HepG2 (cell line): ENCODE data around the gene G6PC3. TPM values are rescaled to one million over a fixed set of nuclear protein-coding genes. Genes with fewer than 3 reads are reported as not detected.

Experiments used
- ATAC-seq: fragments of 200-7000 bp; cut with Tn5 transposase; 3 replicates; pipeline ENCODE4 v1.9.1; 2020; ENCODE audit warnings: mild to moderate bottlenecking, moderate library complexity
- BruUV-seq: library from RNA; stranded (reverse); fragments of 400-500 nt; replicated peaks from 2 replicates; lab custom pipeline; 2021; lab: Mats Ljungman, UMichigan
- CTCF ChIA-PET: fragments of 300-600 bp; formaldehyde crosslinking; extraction: SDS; loops from one replicate; lab custom pipeline; 2021; ENCODE audit warnings: low total read pairs, inconsistent platforms, low intra/inter-chr PET ratio; lab: Yijun Ruan, JAX
- POLR2A ChIA-PET: fragments of 350-600 bp; sonication (Branson Sonifier 250); formaldehyde crosslinking; loops from one replicate; lab custom pipeline; 2020; ENCODE audit warnings: antibody characterized with exemption, inconsistent platforms; lab: Yijun Ruan, JAX
- DNase-seq: peaks from one replicate; pipeline ENCODE4 v3.0.0-alpha.2; 2015; ENCODE audit warnings: low spot score
- FAIRE-seq: peaks from 3 replicates; lab custom pipeline; 2011; peaks lifted over from hg19 to GRCh38; lab: Jason Lieb, UNC
- H2AFZ ChIP-seq: one replicate; pipeline ENCODE4 v1.6.1; 2011; ENCODE audit warnings: low read length, inconsistent platforms
- H3K27ac ChIP-seq: fragments of 300-600 bp; 3 replicates; pipeline ENCODE4 v1.8.0; 2011; ENCODE audit warnings: mixed run types, mild to moderate bottlenecking, mixed read lengths, low read length, inconsistent platforms; ENCODE audit not compliant: insufficient read depth; ENCODE audit errors: extremely low read length
- H3K27me3 ChIP-seq, 2 experiments: fragments of 200-600 bp in 1 of 2; 2 replicates in 1 of 2; 3 replicates in 1 of 2; pipeline versions ENCODE4 v1.6.0 to v1.8.0; 2011; ENCODE audit warnings: low read length in 2 of 2, mild to moderate bottlenecking in 2 of 2, moderate library complexity in 2 of 2, inconsistent platforms in 1 of 2; ENCODE audit not compliant: insufficient read depth in 2 of 2, control insufficient read depth in 1 of 2
- H3K36me3 ChIP-seq, 2 experiments: fragments of 200-600 bp in 1 of 2; replicated peaks in 1 of 2; 2 replicates in 1 of 2; 3 replicates in 1 of 2; pipeline versions ENCODE4 v1.5.1 to v1.8.0; 2011; ENCODE audit warnings: low read length in 2 of 2, inconsistent platforms in 1 of 2; ENCODE audit not compliant: insufficient read depth in 2 of 2, control insufficient read depth in 1 of 2
- H3K4me1 ChIP-seq: 2 replicates; pipeline ENCODE4 v1.5.1; 2012; ENCODE audit warnings: low read length, inconsistent platforms; ENCODE audit not compliant: insufficient read depth
- H3K4me2 ChIP-seq: 2 replicates; pipeline ENCODE4 v1.6.0; 2011; ENCODE audit warnings: low read depth, low read length, inconsistent platforms
- H3K4me3 ChIP-seq, 3 experiments: fragments of 200-600 bp in 1 of 3; sonication (generic), shearing (Covaris generic) in 1 of 3; replicated peaks in 1 of 3; 2 replicates each; pipeline ENCODE4 v1.5.1; 2011 to 2016; ENCODE audit warnings: low read length in 3 of 3, inconsistent platforms in 2 of 3, low read depth in 2 of 3, mild to moderate bottlenecking in 2 of 3, control low read depth in 1 of 3, mixed read lengths in 1 of 3; ENCODE audit not compliant: insufficient read depth in 1 of 3
- H3K79me2 ChIP-seq: one replicate; pipeline ENCODE4 v1.6.1; 2011; ENCODE audit warnings: low read length, inconsistent platforms; ENCODE audit not compliant: insufficient read depth
- H3K9ac ChIP-seq: 2 replicates; pipeline ENCODE4 v1.6.0; 2011; ENCODE audit warnings: mild to moderate bottlenecking, low read depth, low read length, inconsistent platforms; ENCODE audit not compliant: insufficient read depth
- H3K9me3 ChIP-seq: 2 replicates; pipeline ENCODE4 v1.5.1; 2012; ENCODE audit warnings: mild to moderate bottlenecking, low read length
- H4K20me1 ChIP-seq: 2 replicates; pipeline ENCODE4 v1.6.0; 2011; ENCODE audit warnings: inconsistent platforms, mild to moderate bottlenecking, low read length, moderate library complexity; ENCODE audit not compliant: insufficient read depth
- ARID4A ChIP-seq: sonication (generic); formaldehyde crosslinking; IDR thresholded peaks from 2 replicates; pipeline ENCODE4 v1.5.0; 2020; ENCODE audit warnings: mild to moderate bottlenecking, missing genetic modification reagents, borderline replicate concordance
- KLF11 ChIP-seq: IDR thresholded peaks from 2 replicates; pipeline ENCODE4 v1.6.1; 2016; ENCODE audit warnings: missing compliant biosample characterization
- POLR2AphosphoS5 ChIP-seq: IDR thresholded peaks from 2 replicates; pipeline ENCODE4 v1.6.1; 2012; ENCODE audit warnings: low read depth, low read length
- RARA ChIP-seq: IDR thresholded peaks from 2 replicates; pipeline ENCODE4 v1.6.1; 2016; ENCODE audit warnings: missing genetic modification reagents, missing compliant biosample characterization
- SMAD3 ChIP-seq: sonication (generic); formaldehyde crosslinking; IDR thresholded peaks from 2 replicates; pipeline ENCODE4 v1.4.0; 2020; ENCODE audit warnings: missing genetic modification reagents
- TBX3 ChIP-seq: fragments of 450-650 bp; IDR thresholded peaks from 2 replicates; pipeline ENCODE4 v1.6.1; 2017; ENCODE audit warnings: antibody characterized with exemption, mild to moderate bottlenecking, inconsistent platforms, borderline replicate concordance
- ZNF138 ChIP-seq: sonication (generic); formaldehyde crosslinking; IDR thresholded peaks from 2 replicates; pipeline ENCODE4 v1.5.0; 2020; ENCODE audit warnings: mild to moderate bottlenecking, low read depth, missing genetic modification reagents
- ZNF607 ChIP-seq: sonication (generic); formaldehyde crosslinking; IDR thresholded peaks from 2 replicates; pipeline ENCODE4 v1.5.1; 2020; ENCODE audit warnings: missing genetic modification reagents, mild to moderate bottlenecking, borderline replicate concordance
- WGBS: methylation state at CpG from one replicate; pipeline ENCODE4 v1.1.6; 2017; ENCODE audit warnings: low lambda C conversion rate; 5-methylcytosine and 5-hydroxymethylcytosine counted together
- in situ Hi-C: cut with HindIII; loops from 2 replicates; pipeline ENCODE4 v1.10.0; 2017; ENCODE audit warnings: low pct_unique_long_range_greater_than_20kb; ENCODE audit not compliant: extremely low pct_ligation_motif_present
- intact Hi-C: fragments of 100-400 bp; cut with micrococcal nuclease; formaldehyde crosslinking; loops from one replicate; pipeline ENCODE4 v1.10.0; 2022; ENCODE audit not compliant: unreplicated experiment
- polyA plus RNA-seq, 8 experiments: library from polyadenylated mRNA; depleted of rRNA in 3 of 8; stranded (reverse) in 7 of 8; unstranded in 1 of 8; fragments of >200 nt; fragmentation: Illumina TruSeq in 4 of 8; extraction: Trizol in 4 of 8; gene quantifications; 2 replicates each; pipeline versions ENCODE4 v1.2.1 to v1.2.3, GENCODE V29; 2011 to 2016; ENCODE audit warnings: low read depth in 4 of 8, missing spikeins in 1 of 8, mixed read lengths in 1 of 8; ENCODE audit not compliant: insufficient read depth in 1 of 8
- total RNA-seq, 5 experiments: library from RNA; depleted of rRNA; stranded (reverse); fragments of >200 nt; fragmentation: Illumina TruSeq; extraction: Trizol; gene quantifications; 2 replicates each; pipeline ENCODE4 v1.2.3, GENCODE V29; 2016; ENCODE audit warnings: low read depth in 1 of 5
- TF ChIP-seq, protein P1 (sequence below): sonication (generic); formaldehyde crosslinking; IDR thresholded peaks from 2 replicates; pipeline ENCODE4 v1.4.0; 2020; ENCODE audit warnings: low read depth, mild to moderate bottlenecking, missing genetic modification reagents

G6PC3 gene
- total and polyA plus RNA-seq, 2 of the 13 experiments (the other 11 are each of a cell fraction or from before 2014, with no cell fraction given): 38.5 to 75.8 TPM

DNA sequence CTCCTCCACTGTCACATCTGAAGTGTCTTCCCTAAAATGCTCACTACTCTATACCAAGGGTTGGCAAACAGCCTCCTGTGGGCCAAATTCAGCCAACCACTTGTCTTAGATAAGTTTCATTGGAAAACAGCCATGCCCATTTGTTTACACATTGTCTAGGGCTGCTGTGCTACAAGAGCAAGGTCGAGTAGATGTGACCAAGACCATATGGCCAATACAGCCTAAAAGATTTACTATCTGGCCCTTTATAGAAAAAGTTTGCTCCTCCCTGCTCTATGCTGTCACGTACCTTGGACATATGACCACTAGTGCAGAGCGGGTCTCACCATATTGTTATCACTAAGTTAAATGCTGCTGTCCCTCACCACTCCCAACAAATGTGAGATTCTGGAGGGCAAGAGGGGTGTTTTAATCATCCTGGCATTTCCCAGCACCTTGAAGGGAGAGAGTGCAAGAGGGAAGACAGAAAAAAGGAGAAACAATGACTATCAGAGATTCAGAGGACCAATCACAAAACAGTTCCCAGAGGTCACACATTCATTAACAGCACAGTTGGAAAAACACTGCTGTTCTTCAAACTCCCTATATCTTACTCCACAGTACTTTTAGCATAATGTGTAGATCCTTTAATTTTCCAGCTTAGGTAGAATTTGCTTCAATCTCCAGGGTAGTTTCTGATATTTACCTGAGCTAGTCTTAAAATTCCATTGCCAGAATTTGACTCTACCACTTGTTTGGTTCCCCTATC, 17.2 kb upstream of the G6PC3 start (continued):
- TF ChIP-seq ZNF138: no peak

DNA sequence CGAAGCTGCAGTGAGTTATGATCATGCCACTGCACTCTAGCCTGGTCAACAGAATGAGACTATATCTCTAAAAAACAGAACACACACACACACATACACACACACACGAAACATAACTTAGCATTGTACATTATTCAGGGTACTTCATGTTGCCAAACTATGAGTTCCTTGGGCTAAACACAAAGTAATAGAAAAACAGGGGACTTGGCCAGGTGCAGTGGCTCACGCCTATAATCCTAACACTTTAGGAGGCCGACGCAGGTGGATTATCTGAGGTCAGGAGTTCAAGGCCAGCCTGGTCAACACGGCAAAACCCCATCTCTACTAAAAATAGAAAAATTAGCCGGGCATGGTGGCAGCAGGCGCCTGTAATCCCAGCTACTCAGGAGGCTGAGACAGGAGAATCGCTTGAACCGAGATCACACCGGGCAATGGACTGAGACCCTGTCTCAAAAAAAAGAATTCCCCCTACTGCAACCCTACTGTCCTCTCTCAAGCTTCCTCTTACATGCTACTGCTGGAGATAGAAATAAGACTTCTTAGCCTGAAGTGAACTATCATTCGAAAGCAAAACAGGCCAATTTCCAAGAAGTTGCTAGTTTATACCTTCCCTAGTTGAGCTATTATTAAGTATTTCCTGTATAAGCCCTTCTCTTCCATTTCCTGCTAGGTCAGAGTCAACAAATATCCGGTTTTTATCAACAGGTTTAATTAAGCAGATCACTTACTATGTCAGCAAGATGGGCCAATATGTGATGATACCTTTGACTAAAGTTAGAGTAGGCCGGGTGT, 11.2 kb upstream of the G6PC3 start:
- Histone ChIP-seq H2AFZ (no peak overlapping the region), H3K27ac (no peak overlapping the region), H3K4me2 (no peak overlapping the region), H3K36me3 (peaks cover 24 to 73% of the 10 kb centered on the region in 2 experiments), H3K27me3 (no peaks in the 10 kb centered on the region), H3K9ac (no peak overlapping the region), H3K9me3 (no peaks in the 10 kb centered on the region)
- ChIA-PET CTCF (no interaction called here), POLR2A (interaction anchor here (1.5 kb wide), 1 partner anchor 9 kb away, joined by 3 read pairs; no protein-coding TSS in a partner anchor)
- 83% methylated on average over 14 of the region's 14 CpGs for WGBS
- intact Hi-C loops: no loop called here
- no peak; the same call in 2 of the 3 replicates for ATAC-seq
- TF ChIP-seq RARA (CRISPR knock-in tag) (peak; percentile 16; the same call in 1 of the 2 replicates), ZNF607 (no peak)
- TF ChIP-seq, all 625 proteins: peak for 1
- H3K4me3 ChIP-seq: no peak overlapping the region
- H3K4me1 ChIP-seq: peaks cover 55% of the 10 kb centered on the region
- no peak for FAIRE-seq
- in situ Hi-C loops: no loop called here
- no TSS peak for BruUV-seq
- peaks cover 10% of the 10 kb centered on the region for H4K20me1 ChIP-seq
- DNase-seq: no peak
- peaks cover 73% of the 10 kb centered on the region for H3K79me2 ChIP-seq

- Histone ChIP-seq H4K20me1 (peaks cover 10% of the 10 kb centered on the region), H3K79me2 (peaks cover 80% of the 10 kb centered on the region), H3K4me3 (no peak overlapping the region), H3K4me1 (peaks cover 60% of the 10 kb centered on the region), H2AFZ (no peak overlapping the region), H3K9ac (no peak overlapping the region), H3K36me3 (peaks cover 17 to 59% of the 10 kb centered on the region in 2 experiments), H3K9me3 (no peaks in the 10 kb centered on the region), H3K4me2 (no peak overlapping the region), H3K27ac (no peak overlapping the region), H3K27me3 (peaks cover 0 to 3% of the 10 kb centered on the region in 2 experiments; a peak in 1 of 5 replicates)
- no peak for ATAC-seq
- intact Hi-C loops: no loop called here
- WGBS: 95% methylated on average over 1 of the region's 1 CpG
- CTCF ChIA-PET: no interaction called here
- FAIRE-seq: no peak
- no peak for DNase-seq
- POLR2A ChIA-PET: no interaction called here
- in situ Hi-C loops: no loop called here
- BruUV-seq: no TSS peak
- TF ChIP-seq POLR2AphosphoS5 (no peak), KLF11 (CRISPR knock-in tag) (no peak), SMAD3 (CRISPR knock-in tag) (no peak), ARID4A (CRISPR knock-in tag) (no peak), TBX3 (no peak)
- TF ChIP-seq, protein P1, sequence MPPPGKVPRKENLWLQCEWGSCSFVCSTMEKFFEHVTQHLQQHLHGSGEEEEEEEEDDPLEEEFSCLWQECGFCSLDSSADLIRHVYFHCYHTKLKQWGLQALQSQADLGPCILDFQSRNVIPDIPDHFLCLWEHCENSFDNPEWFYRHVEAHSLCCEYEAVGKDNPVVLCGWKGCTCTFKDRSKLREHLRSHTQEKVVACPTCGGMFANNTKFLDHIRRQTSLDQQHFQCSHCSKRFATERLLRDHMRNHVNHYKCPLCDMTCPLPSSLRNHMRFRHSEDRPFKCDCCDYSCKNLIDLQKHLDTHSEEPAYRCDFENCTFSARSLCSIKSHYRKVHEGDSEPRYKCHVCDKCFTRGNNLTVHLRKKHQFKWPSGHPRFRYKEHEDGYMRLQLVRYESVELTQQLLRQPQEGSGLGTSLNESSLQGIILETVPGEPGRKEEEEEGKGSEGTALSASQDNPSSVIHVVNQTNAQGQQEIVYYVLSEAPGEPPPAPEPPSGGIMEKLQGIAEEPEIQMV (CRISPR knock-in tag): no peak
Observed at GRCh38 chr17:44061446-44061845, 9.1 kb upstream of the G6PC3 start.
